SK-N-SH (cell line): ENCODE data around the gene NUP210L. TPM values are rescaled to one million over a fixed set of nuclear protein-coding genes. Genes with fewer than 3 reads are reported as not detected.

Experiments
- CTCF ChIA-PET: fragments of 300-600, 350-600 bp; formaldehyde crosslinking; extraction: SDS; loops from one replicate; lab custom pipeline; 2021; lab: Yijun Ruan, JAX
- POLR2A ChIA-PET: fragments of 350-600 bp; sonication (Branson Sonifier 250); formaldehyde crosslinking; extraction: SDS; loops from one replicate; lab custom pipeline; 2020; ENCODE audit warnings: antibody characterized with exemption, inconsistent platforms; lab: Yijun Ruan, JAX
- DNase-seq: peaks from one replicate; pipeline ENCODE4 v3.0.0; 2012
- H2AFZ ChIP-seq: fragments of 200-600 bp; sonication (generic); 2 replicates; pipeline ENCODE4 v1.8.1; 2016; ENCODE audit warnings: antibody characterized with exemption, mild to moderate bottlenecking, low read depth
- H3F3A ChIP-seq: fragments of 200-600 bp; sonication (generic); replicated peaks from 2 replicates; pipeline ENCODE3; 2016; ENCODE audit warnings: antibody characterized with exemption, mild to moderate bottlenecking; ENCODE audit not compliant: insufficient read depth
- H3K27ac ChIP-seq, 2 experiments: fragments of 200-500 bp in 1 of 2; fragments of 200-600 bp in 1 of 2; sonication (Bioruptor generic) in 1 of 2; sonication (generic), shearing (Covaris generic) in 1 of 2; 2 replicates each; pipeline versions ENCODE4 v1.5.1 to v1.6.1; 2014 to 2016; ENCODE audit warnings: low read depth in 2 of 2, inconsistent platforms in 1 of 2, low read length in 1 of 2, mild to moderate bottlenecking in 1 of 2, mixed read lengths in 1 of 2
- H3K27me3 ChIP-seq: fragments of 200-600 bp; sonication (generic), shearing (Covaris generic); 2 replicates; pipeline ENCODE4 v1.6.1; 2016; ENCODE audit warnings: mixed run types; ENCODE audit not compliant: insufficient read depth
- H3K36me3 ChIP-seq, 2 experiments: fragments of 200-500 bp in 1 of 2; fragments of 200-600 bp in 1 of 2; sonication (Bioruptor generic) in 1 of 2; sonication (generic) in 1 of 2; replicated peaks in 1 of 2; 2 replicates each; pipeline versions ENCODE3 to v1.5.1; 2014 to 2016; ENCODE audit warnings: low read length in 1 of 2, mild to moderate bottlenecking in 1 of 2; ENCODE audit not compliant: insufficient read depth in 2 of 2, control insufficient read depth in 1 of 2
- H3K4me1 ChIP-seq, 2 experiments: fragments of 200-500 bp in 1 of 2; fragments of 200-600 bp in 1 of 2; sonication (Bioruptor generic) in 1 of 2; sonication (generic), shearing (Covaris generic) in 1 of 2; 2 replicates each; pipeline versions ENCODE4 v1.5.1 to v1.6.1; 2014 to 2016; ENCODE audit warnings: low read depth in 1 of 2, low read length in 1 of 2, mixed run types in 1 of 2; ENCODE audit not compliant: insufficient read depth in 2 of 2, control insufficient read depth in 1 of 2
- H3K4me2 ChIP-seq: fragments of 200-600 bp; sonication (generic), shearing (Covaris generic); 2 replicates; pipeline ENCODE4 v1.6.1; 2017; ENCODE audit warnings: mixed run types
- H3K4me3 ChIP-seq, 2 experiments: fragments of 200-500 bp in 1 of 2; fragments of 200-600 bp in 1 of 2; sonication (Bioruptor generic) in 1 of 2; sonication (generic), shearing (Covaris generic) in 1 of 2; 2 replicates each; pipeline versions ENCODE4 v1.5.1 to v1.8.1; 2014 to 2016; ENCODE audit warnings: low read depth in 2 of 2, inconsistent platforms in 1 of 2, low read length in 1 of 2, mild to moderate bottlenecking in 1 of 2, mixed read lengths in 1 of 2, moderate library complexity in 1 of 2
- H3K79me2 ChIP-seq: fragments of 200-600 bp; sonication (generic); 2 replicates; pipeline ENCODE4 v1.8.1; 2017; ENCODE audit warnings: mild to moderate bottlenecking; ENCODE audit not compliant: insufficient read depth
- H3K9ac ChIP-seq: fragments of 200-600 bp; sonication (generic); 2 replicates; pipeline ENCODE4 v1.6.1; 2017; ENCODE audit warnings: mixed run types
- H3K9me2 ChIP-seq: fragments of 200-600 bp; sonication (generic); 2 replicates; pipeline ENCODE4 v1.6.1; 2017; ENCODE audit warnings: mixed run types
- H3K9me3 ChIP-seq: fragments of 200-600 bp; sonication (generic); 2 replicates; pipeline ENCODE4 v1.6.1; 2017; ENCODE audit warnings: mixed run types, mild to moderate bottlenecking, moderate library complexity
- H4K20me1 ChIP-seq: fragments of 200-600 bp; sonication (generic); 2 replicates; pipeline ENCODE4 v1.6.1; 2017; ENCODE audit warnings: mild to moderate bottlenecking, mixed run types; ENCODE audit not compliant: insufficient read depth
- CHD2 ChIP-seq: fragments of 150-350 bp; IDR thresholded peaks from 2 replicates; pipeline ENCODE4 v1.6.1; 2018; ENCODE audit warnings: low read length; ENCODE audit not compliant: partially characterized antibody
- ELF1 ChIP-seq: IDR thresholded peaks from 2 replicates; pipeline ENCODE4 v1.4.0; 2012
- EZH2phosphoT487 ChIP-seq: fragments of 200-600 bp; sonication (generic); IDR thresholded peaks from 2 replicates; pipeline ENCODE4 v1.6.1; 2017; ENCODE audit warnings: low read depth, mixed run types, mild to moderate bottlenecking, antibody characterized with exemption, moderate library complexity, borderline replicate concordance
- FOSL2 ChIP-seq: IDR thresholded peaks from 2 replicates; pipeline ENCODE4 v1.4.0; 2012; ENCODE audit warnings: low read depth, mild to moderate bottlenecking, moderate library complexity, borderline replicate concordance
- FOXJ3 ChIP-seq: sonication (generic); formaldehyde crosslinking; IDR thresholded peaks from 2 replicates; pipeline ENCODE4 v1.5.1; 2020; ENCODE audit warnings: mild to moderate bottlenecking, missing genetic modification reagents
- IRF3 ChIP-seq: fragments of 150-350 bp; IDR thresholded peaks from 2 replicates; pipeline ENCODE4 v1.6.1; 2016; ENCODE audit warnings: mild to moderate bottlenecking, low read depth, low read length
- JUND ChIP-seq: IDR thresholded peaks from 2 replicates; pipeline ENCODE4 v1.4.0; 2012
- NFIC ChIP-seq: IDR thresholded peaks from 2 replicates; pipeline ENCODE4 v1.4.0; 2012; ENCODE audit warnings: borderline replicate concordance
- NRF1 ChIP-seq: IDR thresholded peaks from 2 replicates; pipeline ENCODE4 v1.6.1; 2012; ENCODE audit warnings: low read depth, mild to moderate bottlenecking, low read length
- POLR2AphosphoS5 ChIP-seq: IDR thresholded peaks from 2 replicates; pipeline ENCODE4 v1.6.1; 2012; ENCODE audit warnings: low read depth, low read length
- REST ChIP-seq: IDR thresholded peaks from 2 replicates; pipeline ENCODE4 v1.6.1; 2012; ENCODE audit warnings: mild to moderate bottlenecking, low read depth, low read length, moderate library complexity
- TEAD4 ChIP-seq: IDR thresholded peaks from 2 replicates; pipeline ENCODE4 v1.4.0; 2012; ENCODE audit warnings: mild to moderate bottlenecking, borderline replicate concordance; ENCODE audit not compliant: insufficient read depth
- USF1 ChIP-seq: IDR thresholded peaks from 2 replicates; pipeline ENCODE4 v1.4.0; 2012; ENCODE audit warnings: low read depth, borderline replicate concordance
- WGBS: methylation state at CpG from one replicate; pipeline ENCODE4 v1.1.6; 2017; ENCODE audit warnings: low lambda C conversion rate; 5-methylcytosine and 5-hydroxymethylcytosine counted together
- polyA plus RNA-seq, 3 experiments: library from polyadenylated mRNA; depleted of rRNA; stranded (reverse); fragments of >200 nt; gene quantifications; 2 replicates each; pipeline ENCODE4 v1.2.3, GENCODE V29; 2012

The NUP210L gene
- polyA plus RNA-seq, 1 of the 3 experiments (the other 2 are of a cell fraction) = not detected

GRCh38 chr1:154133256-154133655, 21.6 kb downstream of the NUP210L start:
- POLR2A ChIA-PET = interaction anchor here (0.6 kb wide), 1 partner anchor 143 kb away, joined by 3 read pairs; no protein-coding TSS in a partner anchor
- Histone ChIP-seq H3K27ac (no peak overlapping the region), H3K79me2 (no peaks in the 10 kb centered on the region), H3K9me2 (no peaks in the 10 kb centered on the region), H4K20me1 (no peaks in the 10 kb centered on the region), H3K36me3 (no peaks in the 10 kb centered on the region), H3K9ac (no peak overlapping the region), H2AFZ (no peak overlapping the region), H3K4me2 (no peak overlapping the region), H3K4me1 (no peaks in the 10 kb centered on the region), H3K4me3 (no peak overlapping the region), H3K9me3 (no peaks in the 10 kb centered on the region), H3F3A (no peaks in the 10 kb centered on the region), H3K27me3 (no peaks in the 10 kb centered on the region)
- 52% methylated on average over 2 of the region's 2 CpGs for WGBS
- CTCF ChIA-PET = no interaction called here
- DNase-seq = no peak
- no peak for TF ChIP-seq ELF1
- TF ChIP-seq CHD2 = no peak
- no peak for TF ChIP-seq TEAD4
- TF ChIP-seq FOSL2 = no peak
- TF ChIP-seq REST = no peak
- TF ChIP-seq POLR2AphosphoS5 = no peak
- no peak for TF ChIP-seq IRF3
- TF ChIP-seq FOXJ3 (CRISPR knock-in tag) = no peak
- TF ChIP-seq NFIC = no peak
- no peak for TF ChIP-seq NRF1
- no peak for TF ChIP-seq JUND
- TF ChIP-seq EZH2phosphoT487 = no peak
- TF ChIP-seq USF1 = no peak
- TF ChIP-seq, all 33 proteins: peak for 0
